ENCODE results near the gene ZC3H14.

The ZC3H14 gene

GRCh38 chr14:88535149-88535548 is 27.7 kb upstream of the ZC3H14 start:
- TF ChIP-seq CTCF (IDR thresholded peaks at IDR 0.05; ENCODE audit: poor library complexity, severe bottlenecking), result no peak
- no peaks in the 10 kb centered on the region for H3K27me3 ChIP-seq (ENCODE audit: insufficient read depth, poor library complexity, severe bottlenecking)
- no peaks in the 10 kb centered on the region for H3K4me1 ChIP-seq (ENCODE audit: insufficient read depth, poor library complexity, severe bottlenecking)
- H3K4me3 ChIP-seq (ENCODE audit: severe bottlenecking), result no peak overlapping the region
- no peak for ATAC-seq (ENCODE audit: low read depth)
- no peak for DNase-seq (ENCODE audit: low spot score)
- H3K36me3 ChIP-seq (ENCODE audit: low read depth), result peaks cover 22% of the 10 kb centered on the region
- H3K27ac ChIP-seq (ENCODE audit: poor library complexity, severe bottlenecking), result no peak overlapping the region
- no peaks in the 10 kb centered on the region for H3K9me3 ChIP-seq (ENCODE audit: severe bottlenecking)

- Histone ChIP-seq H3K4me1 (ENCODE audit: insufficient read depth, poor library complexity, severe bottlenecking) (no peaks in the 10 kb centered on the region), H3K4me3 (ENCODE audit: severe bottlenecking) (no peak overlapping the region), H3K27ac (ENCODE audit: poor library complexity, severe bottlenecking) (no peak overlapping the region), H3K27me3 (ENCODE audit: insufficient read depth, poor library complexity, severe bottlenecking) (no peaks in the 10 kb centered on the region), H3K36me3 (ENCODE audit: low read depth) (peaks cover 25% of the 10 kb centered on the region), H3K9me3 (ENCODE audit: severe bottlenecking) (no peaks in the 10 kb centered on the region)
- no peak for TF ChIP-seq CTCF (IDR thresholded peaks at IDR 0.05; ENCODE audit: poor library complexity, severe bottlenecking)
- DNase-seq (ENCODE audit: low spot score) (no peak), ATAC-seq (ENCODE audit: low read depth) (no peak)
Observed at GRCh38 chr14:88535813-88536212, 27.0 kb upstream of the ZC3H14 start.

- DNase-seq (ENCODE audit: low spot score) (no peak), ATAC-seq (ENCODE audit: low read depth) (peak; percentile 70; the same call in 2 of the 3 replicates)
- Histone ChIP-seq H3K4me3 (ENCODE audit: severe bottlenecking) (no peak overlapping the region), H3K27me3 (ENCODE audit: insufficient read depth, poor library complexity, severe bottlenecking) (no peaks in the 10 kb centered on the region), H3K36me3 (ENCODE audit: low read depth) (peaks cover 27% of the 10 kb centered on the region), H3K27ac (ENCODE audit: poor library complexity, severe bottlenecking) (no peak overlapping the region), H3K9me3 (ENCODE audit: severe bottlenecking) (no peaks in the 10 kb centered on the region), H3K4me1 (ENCODE audit: insufficient read depth, poor library complexity, severe bottlenecking) (no peaks in the 10 kb centered on the region)
- TF ChIP-seq CTCF (IDR thresholded peaks at IDR 0.05; ENCODE audit: poor library complexity, severe bottlenecking), result no peak
Observed at GRCh38 chr14:88541324-88541723, 21.5 kb upstream of the ZC3H14 start.

GRCh38 chr14:88542857-88543795 is 19.7 kb upstream of the ZC3H14 start:
- Histone ChIP-seq H3K4me1 (ENCODE audit: insufficient read depth, poor library complexity, severe bottlenecking) (no peaks in the 10 kb centered on the region), H3K36me3 (ENCODE audit: low read depth) (peaks cover 33% of the 10 kb centered on the region), H3K4me3 (ENCODE audit: severe bottlenecking) (no peak overlapping the region), H3K27me3 (ENCODE audit: insufficient read depth, poor library complexity, severe bottlenecking) (no peaks in the 10 kb centered on the region), H3K9me3 (ENCODE audit: severe bottlenecking) (no peaks in the 10 kb centered on the region), H3K27ac (ENCODE audit: poor library complexity, severe bottlenecking) (no peak overlapping the region)
- ATAC-seq (ENCODE audit: low read depth) (no peak), DNase-seq (ENCODE audit: low spot score) (no peak)
- TF ChIP-seq CTCF (IDR thresholded peaks at IDR 0.05; ENCODE audit: poor library complexity, severe bottlenecking), result no peak

GRCh38 chr14:88545256-88545655 is 17.6 kb upstream of the ZC3H14 start:
- H3K36me3 ChIP-seq (ENCODE audit: low read depth), result peaks cover 43% of the 10 kb centered on the region
- no peak overlapping the region for H3K4me3 ChIP-seq (ENCODE audit: severe bottlenecking)
- no peaks in the 10 kb centered on the region for H3K9me3 ChIP-seq (ENCODE audit: severe bottlenecking)
- H3K4me1 ChIP-seq (ENCODE audit: insufficient read depth, poor library complexity, severe bottlenecking), result no peaks in the 10 kb centered on the region
- no peaks in the 10 kb centered on the region for H3K27me3 ChIP-seq (ENCODE audit: insufficient read depth, poor library complexity, severe bottlenecking)
- no peak for ATAC-seq (ENCODE audit: low read depth)
- DNase-seq (ENCODE audit: low spot score), result no peak
- TF ChIP-seq CTCF (IDR thresholded peaks at IDR 0.05; ENCODE audit: poor library complexity, severe bottlenecking), result no peak
- H3K27ac ChIP-seq (ENCODE audit: poor library complexity, severe bottlenecking), result no peak overlapping the region

Measured in RWPE2 (cell line).